GM12878 (cell line): ENCODE measurements around the gene RPLP2. TPM values are rescaled to one million over a fixed set of nuclear protein-coding genes. Genes with fewer than 3 reads are reported as not detected.

ENCODE experiments used
- ATAC-seq: fragments of 200-7000 bp; cut with Tn5 transposase; 3 replicates; pipeline ENCODE4 v1.9.1; 2020; ENCODE audit warnings: mild to moderate bottlenecking, moderate library complexity
- BruUV-seq: library from RNA; stranded (reverse); fragments of 400-500 nt; replicated peaks from 2 replicates; lab custom pipeline; 2021; lab: Mats Ljungman, UMichigan
- CTCF ChIA-PET: fragments of 300-600 bp; sonication (Branson Sonifier 250); formaldehyde crosslinking; extraction: SDS; loops from one replicate; lab custom pipeline; 2021; ENCODE audit warnings: inconsistent platforms; lab: Yijun Ruan, JAX
- POLR2A ChIA-PET: fragments of 350-600 bp; formaldehyde crosslinking; extraction: SDS; loops from one replicate; lab custom pipeline; 2021; ENCODE audit warnings: inconsistent platforms; lab: Charles Lee
- RAD21 ChIA-PET: fragments of 300-600 bp; sonication (Branson Sonifier 250); formaldehyde crosslinking; loops from one replicate; lab custom pipeline; 2023; ENCODE audit warnings: antibody characterized with exemption; ENCODE audit not compliant: unreplicated experiment; lab: Charles Lee
- SMC1A ChIA-PET: fragments of 300-600 bp; sonication (Branson Sonifier 250); formaldehyde crosslinking; loops from one replicate; lab custom pipeline; 2023; ENCODE audit not compliant: unreplicated experiment, uncharacterized antibody; lab: Charles Lee
- DNase-seq: peaks from one replicate; pipeline ENCODE4 v3.0.0-alpha.2; 2011; ENCODE audit warnings: low read depth, low spot score
- FAIRE-seq: peaks from 3 replicates; lab custom pipeline; 2011; peaks lifted over from hg19 to GRCh38; lab: Jason Lieb, UNC
- H2AFZ ChIP-seq: 2 replicates; pipeline ENCODE4 v1.6.0; 2011; ENCODE audit warnings: low read depth, low read length, control low read depth; ENCODE audit not compliant: control insufficient read depth
- H3K27ac ChIP-seq: 2 replicates; pipeline ENCODE4 v1.5.1; 2011; ENCODE audit warnings: control low read depth; ENCODE audit not compliant: control insufficient read depth, insufficient read depth
- H3K27me3 ChIP-seq, 2 experiments: replicated peaks in 1 of 2; 2 replicates each; pipeline versions ENCODE4 v1.6.0 to v1.6.1; 2011; ENCODE audit warnings: low read length in 1 of 2; ENCODE audit not compliant: control insufficient read depth in 2 of 2, insufficient read depth in 2 of 2
- H3K36me3 ChIP-seq, 2 experiments: 2 replicates each; pipeline ENCODE4 v1.5.1; 2011; ENCODE audit warnings: low read length in 1 of 2; ENCODE audit not compliant: control insufficient read depth in 2 of 2, insufficient read depth in 2 of 2
- H3K4me1 ChIP-seq: 2 replicates; pipeline ENCODE4 v1.6.1; 2011; ENCODE audit warnings: mild to moderate bottlenecking, low read length, moderate library complexity, mixed read lengths; ENCODE audit not compliant: control insufficient read depth, insufficient read depth
- H3K4me2 ChIP-seq: 2 replicates; pipeline ENCODE4 v1.6.0; 2011; ENCODE audit warnings: control low read depth; ENCODE audit not compliant: control insufficient read depth, insufficient read depth
- H3K4me3 ChIP-seq: fragments of 200-600 bp; sonication (generic); 2 replicates; pipeline ENCODE4 v1.5.1; 2016
- H3K79me2 ChIP-seq: 2 replicates; pipeline ENCODE4 v1.6.0; 2011; ENCODE audit warnings: low read length; ENCODE audit not compliant: control insufficient read depth, insufficient read depth
- H3K9ac ChIP-seq: 2 replicates; pipeline ENCODE4 v1.8.0; 2011; ENCODE audit warnings: low read length, control low read depth, mixed read lengths; ENCODE audit not compliant: control insufficient read depth, insufficient read depth
- H3K9me3 ChIP-seq: replicated peaks from 3 replicates; pipeline ENCODE4 v1.5.1; 2011; ENCODE audit warnings: mild to moderate bottlenecking, low read length; ENCODE audit not compliant: control insufficient read depth, insufficient read depth
- H4K20me1 ChIP-seq: 2 replicates; pipeline ENCODE4 v1.6.0; 2011; ENCODE audit not compliant: control insufficient read depth, insufficient read depth
- BMI1 ChIP-seq: fragments of 450-650 bp; IDR thresholded peaks from 2 replicates; pipeline ENCODE4 v1.6.1; 2016; ENCODE audit warnings: mild to moderate bottlenecking, moderate library complexity, borderline replicate concordance
- CBFB ChIP-seq: IDR thresholded peaks from 2 replicates; pipeline ENCODE4 v1.6.1; 2016; ENCODE audit warnings: antibody characterized with exemption, low read depth
- CEBPZ ChIP-seq: fragments of 150-350 bp; IDR thresholded peaks from 2 replicates; pipeline ENCODE4 v1.6.1; 2016; ENCODE audit warnings: low read depth, low read length
- ESRRA ChIP-seq: IDR thresholded peaks from 2 replicates; pipeline ENCODE4 v1.6.1; 2012; ENCODE audit warnings: mild to moderate bottlenecking, low read length, improper control_type of control experiment
- IRF4 ChIP-seq: IDR thresholded peaks from 2 replicates; pipeline ENCODE4 v1.6.1; 2011; ENCODE audit warnings: low read depth, low read length
- IRF5 ChIP-seq: fragments of 450-650 bp; IDR thresholded peaks from 2 replicates; pipeline ENCODE4 v1.6.1; 2017; ENCODE audit warnings: borderline replicate concordance
- MEF2B ChIP-seq: fragments of 450-650 bp; IDR thresholded peaks from 2 replicates; pipeline ENCODE4 v1.6.1; 2018; ENCODE audit warnings: mild to moderate bottlenecking, moderate library complexity; ENCODE audit not compliant: partially characterized antibody, poor library complexity, severe bottlenecking
- MTA2 ChIP-seq: fragments of 450-650 bp; IDR thresholded peaks from 2 replicates; pipeline ENCODE4 v1.6.1; 2016; ENCODE audit warnings: low read depth, mild to moderate bottlenecking, moderate library complexity
- MYC ChIP-seq: IDR thresholded peaks from 2 replicates; pipeline ENCODE4 v1.6.1; 2011; ENCODE audit warnings: mild to moderate bottlenecking, low read length, moderate library complexity, inconsistent platforms; ENCODE audit not compliant: insufficient read depth, insufficient replicate concordance, insufficient read length, severe bottlenecking
- RUNX3 ChIP-seq: IDR thresholded peaks from 2 replicates; pipeline ENCODE4 v1.6.1; 2012; ENCODE audit warnings: low read length, inconsistent platforms
- TCF3 ChIP-seq: IDR thresholded peaks from 2 replicates; pipeline ENCODE4 v1.6.1; 2012; ENCODE audit warnings: low read depth, mild to moderate bottlenecking, low read length, borderline replicate concordance; ENCODE audit not compliant: insufficient read depth
- ZNF24 ChIP-seq: fragments of 450-650 bp; IDR thresholded peaks from 2 replicates; pipeline ENCODE4 v1.6.1; 2017; ENCODE audit warnings: antibody characterized with exemption, mild to moderate bottlenecking
- ZNF274 ChIP-seq: IDR thresholded peaks from one replicate; pipeline ENCODE4 v1.8.0; 2011; ENCODE audit not compliant: insufficient read length, insufficient read depth
- ZNF592 ChIP-seq: fragments of 450-650 bp; IDR thresholded peaks from 2 replicates; pipeline ENCODE4 v1.6.1; 2017; ENCODE audit warnings: mild to moderate bottlenecking, moderate library complexity
- WGBS: methylation state at CpG from one replicate; pipeline ENCODE4 v1.1.6; 2016; ENCODE audit warnings: low lambda C conversion rate; ENCODE audit not compliant: insufficient replicate concordance, insufficient coverage; ENCODE audit errors: missing lambda C conversion rate; 5-methylcytosine and 5-hydroxymethylcytosine counted together
- in situ Hi-C: fragments of 300-500 bp; cut with MboI; formaldehyde crosslinking; loops from 9 replicates; pipeline ENCODE4 v1.14.3; 2018; ENCODE audit warnings: mixed read lengths
- intact Hi-C: fragments of 100-400 bp; cut with micrococcal nuclease; formaldehyde crosslinking; loops from one replicate; pipeline ENCODE4 v1.14.2; 2022; ENCODE audit not compliant: unreplicated experiment
- polyA plus RNA-seq, 11 experiments: library from polyadenylated mRNA; depleted of rRNA in 4 of 11; unstranded in 6 of 11; stranded (reverse) in 5 of 11; fragments of >200 nt; fragmentation: Nextera tagmentation in 4 of 11; fragmentation: Illumina TruSeq in 1 of 11; extraction: Ambion mirVana in 4 of 11; extraction: Trizol in 1 of 11; gene quantifications; 1 replicate in 1 of 11; 2 replicates in 10 of 11; pipeline versions ENCODE4 v1.2.1 to v1.2.3, GENCODE V29; 2011 to 2016; ENCODE audit warnings: inconsistent platforms in 2 of 11, missing spikeins in 2 of 11, low read depth in 1 of 11
- total RNA-seq, 4 experiments: library from RNA; depleted of rRNA in 3 of 4; stranded (reverse); fragments of >200 nt in 3 of 4; fragmentation: Illumina TruSeq in 1 of 4; extraction: Trizol in 1 of 4; gene quantifications; 2 replicates each; pipeline versions ENCODE4 v1.2.1 to v1.2.3, GENCODE V29; 2013 to 2021

RPLP2 gene
- total and polyA plus RNA-seq, 10 of the 15 experiments (the other 5 are each of a cell fraction or from before 2014, with no cell fraction given), result 488 to 3,558 (median 1,481) TPM

GRCh38 chr11:770642-771616 is 38.8 kb upstream of the RPLP2 start:
- Histone ChIP-seq H2AFZ (no peak overlapping the region), H3K9ac (no peak overlapping the region; the same call in 1 of the 2 replicates), H3K4me2 (no peak overlapping the region), H3K4me3 (no peak overlapping the region), H3K36me3 (peaks cover 7 to 29% of the 10 kb centered on the region in 2 experiments; a peak in 3 of 4 replicates), H3K4me1 (peaks cover 7% of the 10 kb centered on the region), H3K27me3 (no peaks in the 10 kb centered on the region), H4K20me1 (no peaks in the 10 kb centered on the region), H3K9me3 (no peaks in the 10 kb centered on the region), H3K27ac (no peak overlapping the region), H3K79me2 (peaks cover 19% of the 10 kb centered on the region)
- no peak for DNase-seq
- ChIA-PET RAD21 (no interaction called here), SMC1A (no interaction called here), POLR2A (no interaction called here), CTCF (no interaction called here)
- FAIRE-seq, result no peak
- in situ Hi-C loops, result no loop called here
- no TSS peak for BruUV-seq
- no peak for ATAC-seq
- 92% methylated on average over 32 of the region's 32 CpGs for WGBS
- intact Hi-C loops, result no loop called here
- no peak for TF ChIP-seq MTA2
- no peak for TF ChIP-seq CEBPZ
- TF ChIP-seq ESRRA, result no peak
- no peak for TF ChIP-seq RUNX3
- no peak for TF ChIP-seq IRF5
- TF ChIP-seq TCF3, result no peak
- no peak for TF ChIP-seq MYC
- TF ChIP-seq MEF2B, result no peak
- TF ChIP-seq ZNF592, result no peak
- no peak for TF ChIP-seq BMI1
- TF ChIP-seq IRF4, result no peak
- TF ChIP-seq CBFB, result no peak
- TF ChIP-seq ZNF274, result no peak
- no peak for TF ChIP-seq ZNF24
